Prostate gland (tissue), 2 donors: Measurements from ENCODE around the gene KIAA1328.

Experiments
- CTCF ChIP-seq, 4 experiments: fragments of 200-600 bp in 2 of 4; fragments of 450-650 bp in 2 of 4; sonication (generic) in 2 of 4; IDR thresholded peaks; 1 replicate in 3 of 4; 2 replicates in 1 of 4; pipeline ENCODE4 v1.5.1; 2016 to 2019; ENCODE audit warnings: antibody characterized with exemption in 4 of 4, mild to moderate bottlenecking in 2 of 4, moderate library complexity in 2 of 4
- POLR2A ChIP-seq: fragments of 450-650 bp; IDR thresholded peaks from one replicate; pipeline ENCODE4 v1.6.1; 2016; ENCODE audit warnings: antibody characterized with exemption, mild to moderate bottlenecking
- POLR2AphosphoS5 ChIP-seq: sonication (generic); formaldehyde crosslinking; IDR thresholded peaks from one replicate; pipeline ENCODE4 v1.6.1; 2017; ENCODE audit warnings: antibody characterized with exemption

GRCh38 chr18:37231251-37231650 lies 402.3 kb downstream of the KIAA1328 start:
- TF ChIP-seq POLR2AphosphoS5 (no peak), CTCF (IDR thresholded peaks at IDR 0.05) (no peak), POLR2A (no peak)
